Hematopoietic multipotent progenitor cell treated with erythropoietin and hydrocortisone succinate and interleukin-3 and kit ligand, for 6 days (in vitro differentiated cells): ENCODE data around the gene EMP2.
"Not testable (repeated sequence)": the region's sequence is repeated elsewhere in the genome, so short reads cannot be mapped to it uniquely, and the experiment has no call there.

Experiments
- DNase-seq: peaks from one replicate; pipeline ENCODE4 v3.0.0-alpha.2; 2015

The EMP2 gene

GRCh38 chr16:10579965-10580882, at the start of gene EMP2:
Gene EMP2 (minus strand): TSS chr16:10580598. CDS start chr16:10547617, 32,981 bp downstream.
- peak; percentile 63 for DNase-seq

- DNase-seq, result no peak
These were observed 49.2 kb upstream of the EMP2 start for GRCh38 chr16:10629592-10629963.

DNA sequence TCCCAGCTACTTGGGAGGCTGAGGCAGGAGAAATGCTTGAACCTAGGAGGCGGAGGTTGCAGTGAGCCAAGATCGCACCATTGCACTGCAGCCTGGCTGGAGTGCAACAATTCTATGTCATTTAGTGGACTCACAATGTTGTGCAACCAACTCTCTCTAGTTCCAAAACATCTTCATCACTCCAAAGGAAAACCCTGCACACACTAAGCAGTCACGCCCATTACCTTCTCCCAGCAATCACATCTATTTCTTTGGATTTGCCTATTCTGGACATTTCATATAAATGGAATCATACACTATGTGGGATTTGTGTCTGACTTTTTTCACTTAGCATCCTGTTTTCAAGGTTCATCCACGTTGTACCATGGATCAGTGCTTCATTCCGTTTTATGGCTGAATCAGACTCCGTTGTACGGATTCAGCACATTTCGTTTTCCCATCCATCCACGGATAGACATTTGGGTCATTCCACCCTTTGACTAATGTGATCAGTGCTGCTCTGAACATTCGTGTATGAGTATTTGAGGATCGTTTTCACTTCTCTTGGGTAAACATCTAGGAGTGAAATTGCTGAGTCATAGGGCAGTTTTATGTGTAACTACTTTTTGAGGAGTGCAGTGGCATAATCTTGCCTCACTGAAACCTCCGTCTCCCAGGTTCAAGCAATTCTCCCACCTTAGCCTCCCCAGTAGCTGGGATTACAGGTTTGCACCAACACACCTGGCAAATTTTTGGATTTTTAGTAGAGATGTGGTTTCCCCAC, 45.4 kb upstream of the EMP2 start:
- DNase-seq, result peak; percentile 78

- DNase-seq, result no peak
These were observed 44.1 kb upstream of the EMP2 start for GRCh38 chr16:10624527-10624926.

GRCh38 chr16:10623059-10623458, 42.7 kb upstream of the EMP2 start:
- DNase-seq, result no peak

DNA sequence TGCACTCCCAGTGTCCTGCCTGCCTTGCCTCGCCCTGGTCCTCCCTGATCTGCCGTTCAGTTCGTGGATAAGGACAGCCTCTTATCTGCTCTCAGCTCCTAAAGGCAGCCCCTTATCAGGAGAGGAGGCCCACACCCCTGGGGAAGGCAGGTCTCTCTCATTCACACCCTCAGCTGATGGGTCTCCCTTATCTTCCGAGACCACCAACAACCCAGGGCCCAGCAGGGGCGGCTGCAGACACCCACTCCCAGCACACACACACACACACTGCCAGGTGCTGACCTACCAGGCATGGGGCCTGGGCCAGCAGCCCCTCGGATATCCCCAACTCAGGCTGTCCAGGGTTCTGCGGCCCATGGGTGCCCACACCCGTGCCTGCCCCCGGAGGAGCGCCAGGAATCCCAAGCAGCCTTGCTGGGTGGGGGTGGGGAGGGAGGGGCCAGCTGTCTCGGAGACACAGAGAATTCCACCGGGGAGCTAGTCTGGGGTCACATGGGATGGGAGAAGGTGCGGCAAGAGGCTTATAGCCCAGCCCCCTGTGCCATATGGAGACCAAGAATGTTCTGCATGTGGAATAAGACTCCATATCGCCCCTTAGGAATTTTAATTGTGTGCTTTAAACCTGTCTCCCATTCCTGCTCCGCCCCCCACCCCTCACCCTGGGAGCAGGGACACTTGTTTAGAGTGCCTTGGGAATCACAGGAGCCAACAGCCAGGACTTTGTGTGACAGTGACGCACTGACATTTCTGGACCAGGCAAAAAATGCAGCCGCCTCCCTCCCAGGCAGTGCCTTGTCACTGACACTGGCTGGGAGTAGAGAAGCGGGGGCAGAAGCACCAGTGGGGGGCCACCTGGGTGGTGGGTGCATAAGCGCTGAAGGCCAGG, 41.9 kb upstream of the EMP2 start:
- DNase-seq, result peak; percentile 80

DNA sequence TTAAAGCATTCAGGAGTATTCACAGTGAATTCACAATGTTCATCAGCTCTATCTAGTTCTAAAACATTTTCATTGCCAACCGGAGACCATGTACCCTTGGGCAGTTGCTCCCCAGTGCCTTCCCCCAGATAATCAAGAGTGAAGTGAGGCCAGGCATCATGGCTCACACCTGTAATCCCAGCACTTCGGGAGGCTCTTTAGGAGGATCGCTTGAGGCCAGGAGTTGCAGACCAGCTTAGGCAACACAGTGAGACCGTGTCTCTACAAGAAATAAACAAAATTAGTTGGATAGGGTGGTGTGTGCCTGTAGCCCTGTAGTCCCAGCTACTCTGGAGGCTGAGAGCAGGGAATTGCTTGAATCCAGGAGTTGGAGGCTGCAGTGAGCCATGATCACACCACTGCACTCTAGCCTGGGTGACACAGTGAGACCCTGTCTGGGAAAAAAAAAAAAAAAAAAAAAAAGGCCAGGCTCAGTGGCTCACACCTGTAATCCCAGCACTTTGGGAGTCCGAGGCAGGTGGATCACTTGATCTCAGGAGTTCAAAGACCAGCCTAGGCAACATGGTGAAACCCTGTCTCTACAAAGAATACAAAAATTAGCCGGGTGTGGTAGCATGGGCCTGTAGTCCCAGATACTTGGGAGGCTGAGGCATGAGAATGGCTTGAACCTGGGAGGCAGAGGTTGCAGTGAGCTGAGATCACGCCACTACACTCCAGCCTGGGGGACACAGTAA, 41.0 kb upstream of the EMP2 start:
- DNase-seq, result not testable (repeated sequence)

DNA sequence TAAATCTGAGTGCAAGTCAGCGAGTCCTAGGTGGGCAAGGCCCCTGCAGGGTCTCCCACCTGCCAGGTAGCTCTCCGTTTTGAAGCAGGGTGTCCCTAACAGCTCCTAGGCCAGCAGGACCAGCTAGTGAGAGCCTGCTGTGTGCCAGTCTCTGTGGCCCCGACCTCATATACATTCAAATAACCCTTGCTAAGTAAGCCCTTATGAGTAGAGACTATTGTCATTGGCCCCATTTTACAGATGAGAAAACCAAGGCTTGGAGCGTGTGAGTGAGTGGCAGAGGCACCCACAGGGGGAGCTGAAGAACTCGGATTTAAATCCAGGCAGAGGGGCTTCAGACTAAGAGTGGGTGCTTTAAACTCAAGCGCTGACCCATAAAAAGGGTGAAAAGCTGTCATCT, 39.7 kb upstream of the EMP2 start:
- DNase-seq, result no peak

- peak; percentile 89 for DNase-seq
These were observed 39.0 kb upstream of the EMP2 start for GRCh38 chr16:10619271-10619849.

DNA sequence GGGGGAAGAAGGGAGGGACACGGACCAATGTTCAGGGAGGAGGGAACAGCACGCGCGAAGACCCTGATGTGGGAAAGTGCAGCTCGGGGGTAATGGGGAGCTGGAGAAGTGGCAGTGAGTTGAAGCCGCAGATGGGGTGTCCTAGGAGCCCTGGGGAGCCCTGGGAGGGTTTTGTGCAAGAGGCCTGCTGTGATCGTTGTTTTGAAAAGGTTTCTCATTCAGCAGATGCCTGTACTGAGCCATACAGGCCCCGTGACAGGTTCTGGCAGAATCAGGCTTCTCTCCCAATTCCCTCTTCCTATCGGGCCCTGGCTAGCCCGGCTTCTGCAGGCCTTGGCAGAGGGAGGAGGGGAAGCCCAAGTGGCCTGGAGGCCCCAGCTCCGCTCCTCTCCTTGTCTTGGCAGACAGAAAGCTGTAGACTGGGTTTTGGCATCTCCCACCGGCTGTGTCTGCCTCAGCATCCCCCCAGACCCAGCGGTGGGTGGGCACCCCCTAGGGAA, 38.4 kb upstream of the EMP2 start:
- DNase-seq, result no peak

DNA sequence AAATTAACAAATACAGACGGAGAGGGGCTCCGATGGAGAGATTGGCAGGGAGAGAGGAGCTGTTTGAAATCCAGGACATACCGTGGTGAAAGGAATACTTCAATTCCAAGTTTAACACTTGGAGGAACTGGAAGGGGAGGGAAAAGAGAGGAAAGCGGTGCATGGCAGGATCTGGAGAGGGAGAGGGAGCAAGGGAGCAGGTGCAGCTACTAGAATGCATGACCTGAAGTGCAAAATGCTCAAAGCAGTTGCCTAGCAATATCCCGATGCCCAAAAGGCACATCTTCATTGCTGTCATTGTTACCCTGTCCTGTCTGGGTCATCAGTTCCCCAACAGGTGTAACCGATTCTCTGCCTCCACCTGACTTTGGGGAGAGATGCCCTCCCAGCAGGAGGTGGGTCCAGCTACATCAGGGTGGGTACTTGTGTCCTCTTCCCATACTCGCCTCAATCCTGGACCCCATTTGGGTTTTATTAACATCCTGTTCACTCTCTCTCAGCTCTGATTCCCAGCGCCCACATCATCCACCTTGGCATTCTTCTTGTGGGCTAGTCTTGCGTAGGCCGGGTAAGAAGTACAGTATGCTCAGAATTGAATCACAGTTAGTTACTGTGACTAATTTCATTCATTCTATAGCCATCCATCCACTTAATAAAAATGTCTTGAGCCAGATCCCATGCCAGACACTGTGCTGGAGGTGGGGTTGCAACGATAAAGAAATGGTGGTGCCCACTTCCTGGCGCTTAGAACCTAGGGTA, 37.4 kb upstream of the EMP2 start:
- no peak for DNase-seq

- DNase-seq, result peak; percentile 61
These were observed 36.6 kb upstream of the EMP2 start for GRCh38 chr16:10616756-10617640.

DNA sequence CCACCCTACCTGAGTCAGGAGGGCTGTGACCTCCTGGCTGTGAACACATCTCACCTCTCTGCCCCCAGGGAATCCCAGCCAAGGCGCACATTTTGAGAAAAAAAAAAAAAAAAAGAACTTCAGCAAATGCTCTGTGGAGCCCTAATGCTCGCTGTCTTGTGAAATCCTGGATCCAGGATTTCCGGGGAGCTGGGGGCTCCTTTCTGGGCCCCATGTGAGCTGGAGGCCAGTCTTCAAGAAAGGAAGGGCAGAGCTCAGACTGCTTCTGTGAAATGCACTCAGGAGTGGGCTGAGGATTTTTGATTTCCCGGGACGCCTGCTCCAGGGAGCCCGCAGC, 36.0 kb upstream of the EMP2 start:
- no peak for DNase-seq

GRCh38 chr16:10614685-10615084, 34.3 kb upstream of the EMP2 start:
- no peak for DNase-seq

DNA sequence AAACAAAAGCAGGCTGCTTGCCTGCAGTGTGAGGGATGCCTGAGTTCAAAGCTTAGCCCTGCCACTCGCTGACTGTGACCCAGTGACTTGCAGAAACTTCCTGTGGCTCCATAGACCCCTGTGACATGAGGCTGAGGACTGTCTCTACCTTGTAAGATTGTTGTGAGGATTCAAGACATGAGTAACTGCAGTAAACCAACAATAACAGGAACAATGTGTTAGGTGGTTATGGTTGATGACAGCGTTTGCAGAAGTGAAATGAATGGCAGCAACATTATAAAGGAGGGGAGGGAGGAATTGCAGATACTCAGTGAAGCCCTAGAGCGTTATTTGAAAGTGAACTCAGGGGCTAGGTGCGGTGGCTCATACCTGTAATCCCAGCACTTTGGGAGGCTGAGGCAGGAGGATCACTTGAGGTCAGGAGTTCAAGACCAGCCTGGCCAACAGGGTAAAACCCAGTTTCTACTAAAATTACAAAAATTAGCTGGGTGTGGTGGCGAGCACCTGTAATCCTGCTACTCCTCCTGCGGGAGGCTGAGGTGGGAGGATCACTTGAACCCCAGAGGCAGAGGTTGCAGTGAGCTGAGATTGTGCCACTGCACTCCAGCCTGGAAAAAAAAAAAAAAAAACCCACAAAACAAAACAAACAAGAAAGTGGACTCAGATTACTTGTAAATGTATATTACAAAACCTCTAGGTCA, 33.5 kb upstream of the EMP2 start:
- DNase-seq, result no peak

GRCh38 chr16:10612649-10613179, 32.3 kb upstream of the EMP2 start:
- no peak for DNase-seq

DNA sequence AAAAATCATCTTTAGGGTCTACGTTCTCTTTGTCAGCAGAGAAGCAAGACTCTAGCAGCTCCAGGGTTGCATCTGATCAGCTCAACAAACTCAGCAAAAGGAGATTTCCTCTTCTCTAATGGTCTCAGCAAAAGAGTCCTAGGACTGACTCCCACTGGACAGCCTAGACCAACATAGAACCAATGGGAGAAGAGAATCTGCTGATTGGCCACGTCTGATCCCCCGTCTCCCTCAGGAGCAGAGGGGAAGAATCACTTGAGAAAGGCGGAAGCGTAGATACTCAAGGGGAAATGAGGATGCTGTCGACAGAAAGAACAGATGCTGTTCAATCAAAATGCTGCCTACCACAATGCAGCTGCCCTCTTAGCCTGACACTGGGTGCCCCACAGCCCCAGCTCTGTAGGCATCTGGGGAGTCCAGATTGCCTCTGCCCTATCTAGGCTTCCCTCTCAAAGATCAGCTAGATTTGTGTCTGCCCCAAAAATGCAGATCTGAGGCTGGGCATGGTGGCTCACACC, 31.5 kb upstream of the EMP2 start:
- no peak for DNase-seq

- DNase-seq, result no peak
These were observed 30.2 kb upstream of the EMP2 start for GRCh38 chr16:10610499-10611184.
